Activated CD4-positive, alpha-beta T cell treated with anti-CD3 and anti-CD28 coated beads, Interleukin-2, amount 10 ng/mL, durations not matched to agents 24 days and 14 days (primary cell): Measurements from ENCODE around the gene KRT2. TPM values are rescaled to one million over a fixed set of nuclear protein-coding genes. Genes with fewer than 3 reads are reported as not detected.

Source experiments
- DNase-seq: peaks from one replicate; pipeline ENCODE4 v3.0.0; 2022
- H3K27ac Mint-ChIP-seq: one replicate; pipeline ENCODE4 v1.8.0; 2022; ENCODE audit warnings: mild to moderate bottlenecking, mixed read lengths
- H3K27me3 Mint-ChIP-seq: one replicate; pipeline ENCODE4 v1.8.0; 2022; ENCODE audit warnings: mixed read lengths
- H3K36me3 Mint-ChIP-seq: one replicate; pipeline ENCODE4 v1.8.0; 2022; ENCODE audit warnings: low read depth, mild to moderate bottlenecking, mixed read lengths
- H3K4me1 Mint-ChIP-seq: one replicate; pipeline ENCODE4 v1.8.0; 2021; ENCODE audit warnings: mixed read lengths
- H3K4me3 Mint-ChIP-seq: one replicate; pipeline ENCODE4 v1.8.0; 2022; ENCODE audit warnings: mild to moderate bottlenecking, moderate library complexity, mixed read lengths
- H3K9me3 Mint-ChIP-seq: one replicate; pipeline ENCODE4 v1.8.0; 2021; ENCODE audit warnings: mixed read lengths
- intact Hi-C: fragments of 100-400 bp; cut with micrococcal nuclease; formaldehyde crosslinking; loops from one replicate; pipeline ENCODE4 v1.15.1; 2023
- total RNA-seq: library from RNA; stranded (reverse); gene quantifications from 2 replicates; pipeline ENCODE4 v1.2.3, GENCODE V29; 2022

The KRT2 gene
- total RNA-seq, 1 donor from 2014 or later: not detected

GRCh38 chr12:52689936-52690335 lies 37.9 kb upstream of the KRT2 start:
- peaks cover 8% of the 10 kb centered on the region for H3K4me1 Mint-ChIP-seq
- intact Hi-C loops: no loop called here
- no peak overlapping the region for H3K27ac Mint-ChIP-seq
- H3K27me3 Mint-ChIP-seq: peaks cover 54% of the 10 kb centered on the region
- DNase-seq: no peak
- H3K36me3 Mint-ChIP-seq: no peaks in the 10 kb centered on the region
- no peak overlapping the region for H3K4me3 Mint-ChIP-seq
- no peaks in the 10 kb centered on the region for H3K9me3 Mint-ChIP-seq

GRCh38 chr12:52689239-52689638 lies 37.2 kb upstream of the KRT2 start:
- Mint-ChIP-seq H3K4me3 (no peak overlapping the region), H3K36me3 (no peaks in the 10 kb centered on the region), H3K4me1 (peaks cover 8% of the 10 kb centered on the region), H3K9me3 (no peaks in the 10 kb centered on the region), H3K27ac (no peak overlapping the region), H3K27me3 (peaks cover 56% of the 10 kb centered on the region)
- no peak for DNase-seq
- intact Hi-C loops: no loop called here

- H3K36me3 Mint-ChIP-seq: no peaks in the 10 kb centered on the region
- H3K4me1 Mint-ChIP-seq: peaks cover 8% of the 10 kb centered on the region
- intact Hi-C loops: no loop called here
- no peaks in the 10 kb centered on the region for H3K9me3 Mint-ChIP-seq
- H3K27me3 Mint-ChIP-seq: peaks cover 55% of the 10 kb centered on the region
- DNase-seq: no peak
- no peak overlapping the region for H3K4me3 Mint-ChIP-seq
- no peak overlapping the region for H3K27ac Mint-ChIP-seq
These were observed 36.5 kb upstream of the KRT2 start for GRCh38 chr12:52688481-52688880.

GRCh38 chr12:52687497-52688385 lies 35.7 kb upstream of the KRT2 start:
- no peaks in the 10 kb centered on the region for H3K9me3 Mint-ChIP-seq
- H3K4me1 Mint-ChIP-seq: peaks cover 8% of the 10 kb centered on the region
- H3K27ac Mint-ChIP-seq: no peak overlapping the region
- intact Hi-C loops: no loop called here
- no peaks in the 10 kb centered on the region for H3K36me3 Mint-ChIP-seq
- DNase-seq: no peak
- H3K27me3 Mint-ChIP-seq: peaks cover 47% of the 10 kb centered on the region
- no peak overlapping the region for H3K4me3 Mint-ChIP-seq

- Mint-ChIP-seq H3K27ac (no peak overlapping the region), H3K4me3 (no peak overlapping the region), H3K4me1 (peaks cover 8% of the 10 kb centered on the region), H3K27me3 (peaks cover 40% of the 10 kb centered on the region), H3K9me3 (no peaks in the 10 kb centered on the region), H3K36me3 (no peaks in the 10 kb centered on the region)
- DNase-seq: no peak
- intact Hi-C loops: no loop called here
These were observed 34.9 kb upstream of the KRT2 start for GRCh38 chr12:52686756-52687487.

- no peaks in the 10 kb centered on the region for H3K36me3 Mint-ChIP-seq
These were observed 34.1 kb upstream of the KRT2 start for GRCh38 chr12:52686063-52686462.

GRCh38 chr12:52685406-52685890 lies 33.4 kb upstream of the KRT2 start:
- peaks cover 29% of the 10 kb centered on the region for H3K27me3 Mint-ChIP-seq
- intact Hi-C loops: no loop called here
- no peaks in the 10 kb centered on the region for H3K9me3 Mint-ChIP-seq
- H3K27ac Mint-ChIP-seq: no peak overlapping the region
- no peak overlapping the region for H3K4me3 Mint-ChIP-seq
- peaks cover 8% of the 10 kb centered on the region for H3K4me1 Mint-ChIP-seq
- H3K36me3 Mint-ChIP-seq: no peaks in the 10 kb centered on the region
- DNase-seq: no peak

More at GRCh38 chr12:52686063-52686462, 34.1 kb upstream of the KRT2 start:
- Mint-ChIP-seq H3K27me3 (peaks cover 32% of the 10 kb centered on the region), H3K4me1 (peaks cover 11% of the 10 kb centered on the region), H3K27ac (no peak overlapping the region), H3K4me3 (no peak overlapping the region), H3K9me3 (no peaks in the 10 kb centered on the region)
- intact Hi-C loops: no loop called here
- DNase-seq: no peak

GRCh38 chr12:52684431-52684830 lies 32.4 kb upstream of the KRT2 start:
- H3K4me1 Mint-ChIP-seq: peaks cover 8% of the 10 kb centered on the region
- no peaks in the 10 kb centered on the region for H3K36me3 Mint-ChIP-seq
- intact Hi-C loops: no loop called here
- H3K27me3 Mint-ChIP-seq: peaks cover 29% of the 10 kb centered on the region
- no peak overlapping the region for H3K4me3 Mint-ChIP-seq
- H3K9me3 Mint-ChIP-seq: no peaks in the 10 kb centered on the region
- DNase-seq: no peak
- no peak overlapping the region for H3K27ac Mint-ChIP-seq

- Mint-ChIP-seq H3K27ac (no peak overlapping the region), H3K27me3 (peaks cover 27% of the 10 kb centered on the region), H3K36me3 (no peaks in the 10 kb centered on the region), H3K4me1 (peaks cover 8% of the 10 kb centered on the region), H3K4me3 (no peak overlapping the region), H3K9me3 (no peaks in the 10 kb centered on the region)
- no peak for DNase-seq
- intact Hi-C loops: no loop called here
These were observed 31.7 kb upstream of the KRT2 start for GRCh38 chr12:52683575-52684300.

GRCh38 chr12:52682938-52683574 lies 31.0 kb upstream of the KRT2 start:
- Mint-ChIP-seq H3K9me3 (no peaks in the 10 kb centered on the region), H3K27me3 (peaks cover 29% of the 10 kb centered on the region), H3K4me3 (no peak overlapping the region), H3K27ac (no peak overlapping the region), H3K4me1 (peaks cover 8% of the 10 kb centered on the region), H3K36me3 (no peaks in the 10 kb centered on the region)
- no peak for DNase-seq
- intact Hi-C loops: no loop called here

GRCh38 chr12:52682381-52682660 lies 30.3 kb upstream of the KRT2 start:
- no peaks in the 10 kb centered on the region for H3K36me3 Mint-ChIP-seq
- no peaks in the 10 kb centered on the region for H3K9me3 Mint-ChIP-seq
- no peak overlapping the region for H3K4me3 Mint-ChIP-seq
- intact Hi-C loops: no loop called here
- peaks cover 9% of the 10 kb centered on the region for H3K4me1 Mint-ChIP-seq
- peaks cover 28% of the 10 kb centered on the region for H3K27me3 Mint-ChIP-seq
- DNase-seq: no peak
- H3K27ac Mint-ChIP-seq: no peak overlapping the region

- H3K4me1 Mint-ChIP-seq: peaks cover 10% of the 10 kb centered on the region
- H3K27me3 Mint-ChIP-seq: peaks cover 26% of the 10 kb centered on the region
- H3K36me3 Mint-ChIP-seq: no peaks in the 10 kb centered on the region
- DNase-seq: peak; percentile 77
- no peak overlapping the region for H3K27ac Mint-ChIP-seq
- intact Hi-C loops: no loop called here
- H3K9me3 Mint-ChIP-seq: no peaks in the 10 kb centered on the region
- no peak overlapping the region for H3K4me3 Mint-ChIP-seq
These were observed 29.7 kb upstream of the KRT2 start for GRCh38 chr12:52681526-52682380.

- H3K4me1 Mint-ChIP-seq: peaks cover 10% of the 10 kb centered on the region
- H3K27ac Mint-ChIP-seq: no peak within 1 kb of the TSS
- H3K36me3 Mint-ChIP-seq: no peaks in the 10 kb centered on the region
- DNase-seq: no peak
- no peaks in the 10 kb centered on the region for H3K9me3 Mint-ChIP-seq
- H3K4me3 Mint-ChIP-seq: no peak within 1 kb of the TSS
- peaks cover 24% of the 10 kb centered on the region for H3K27me3 Mint-ChIP-seq
- intact Hi-C loops: no loop called here
These were observed 28.4 kb upstream of the KRT2 start, which contains the start of gene KRT1 for GRCh38 chr12:52680363-52680762. KRT1 (minus strand) TSS chr12:52680407; CDS start chr12:52680348, 59 bp downstream.
